Lung microvascular endothelial cell (primary cell): ENCODE data around the gene ANKFN1. TPM values are rescaled to one million over a fixed set of nuclear protein-coding genes. Genes with fewer than 3 reads are reported as not detected.

Experiments
- DNase-seq, 2 donors: peaks; one replicate each; pipeline versions ENCODE4 v3.0.0 to v3.0.0-alpha.2; 2010; ENCODE audit warnings: low read depth in 2 of 2
- total RNA-seq: library from RNA; depleted of rRNA; stranded (reverse); fragments of >200 nt; gene quantifications from 2 replicates; pipeline ENCODE4 v1.2.1, GENCODE V29; 2014

The ANKFN1 gene
- total RNA-seq, 1 donor from 2014 or later, result not detected

- DNase-seq, result no peak
Observed at GRCh38 chr17:56497132-56497531, 343.9 kb downstream of the ANKFN1 start.

DNA sequence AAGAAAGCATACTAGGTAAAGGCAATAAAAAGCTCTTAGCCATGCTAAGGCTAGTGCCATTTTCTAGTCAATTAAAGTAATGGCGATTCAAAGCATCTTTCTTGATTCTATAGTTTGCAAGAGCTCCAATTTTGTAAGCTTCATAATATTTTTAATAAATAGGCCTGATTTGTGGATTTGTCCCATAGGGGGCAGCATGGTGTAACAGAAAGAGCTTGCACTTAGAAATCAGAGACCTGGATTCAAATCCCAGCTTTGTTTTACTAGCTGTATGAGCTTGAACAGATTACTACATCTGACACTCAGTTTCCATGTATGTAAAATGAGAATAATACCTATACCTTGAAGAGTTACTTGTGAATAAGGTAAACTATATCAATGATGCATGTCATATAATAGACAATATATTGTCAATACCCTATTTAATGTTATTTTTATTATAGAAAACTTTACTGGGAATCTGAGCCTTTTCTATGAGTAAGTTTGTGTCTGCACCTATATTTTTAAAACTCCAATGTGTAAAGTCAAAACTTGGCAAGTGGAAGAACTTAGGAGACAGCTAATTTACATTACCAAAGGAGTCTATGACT lies 346.6 kb downstream of the ANKFN1 start:
- DNase-seq, result peak; percentile 58 to 70

DNA sequence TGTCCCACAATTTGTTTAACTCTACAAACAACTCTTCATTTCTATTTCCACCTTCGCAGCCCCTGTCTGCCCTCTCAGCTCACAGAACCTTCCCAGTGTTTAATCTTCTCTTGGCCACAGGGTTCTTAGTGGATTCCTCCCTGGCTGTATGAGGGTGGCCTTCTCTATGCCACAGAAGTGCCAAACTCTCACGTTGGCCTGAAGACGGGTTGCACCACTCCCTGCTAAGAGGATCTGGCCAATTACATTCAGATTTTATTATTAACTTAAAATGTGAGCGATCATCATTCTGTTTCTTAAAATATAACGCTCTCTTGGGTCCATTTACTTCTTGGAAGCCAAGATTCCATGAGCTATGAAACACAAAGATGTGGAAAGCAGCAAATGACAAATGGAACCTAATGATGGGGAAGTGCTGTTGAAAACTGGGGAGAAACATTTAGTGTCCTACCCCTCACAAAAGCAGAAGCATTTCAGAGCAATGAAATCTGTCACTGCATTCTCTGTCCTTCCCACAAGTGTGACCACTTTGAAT lies 348.9 kb downstream of the ANKFN1 start:
- no peak for DNase-seq

DNA sequence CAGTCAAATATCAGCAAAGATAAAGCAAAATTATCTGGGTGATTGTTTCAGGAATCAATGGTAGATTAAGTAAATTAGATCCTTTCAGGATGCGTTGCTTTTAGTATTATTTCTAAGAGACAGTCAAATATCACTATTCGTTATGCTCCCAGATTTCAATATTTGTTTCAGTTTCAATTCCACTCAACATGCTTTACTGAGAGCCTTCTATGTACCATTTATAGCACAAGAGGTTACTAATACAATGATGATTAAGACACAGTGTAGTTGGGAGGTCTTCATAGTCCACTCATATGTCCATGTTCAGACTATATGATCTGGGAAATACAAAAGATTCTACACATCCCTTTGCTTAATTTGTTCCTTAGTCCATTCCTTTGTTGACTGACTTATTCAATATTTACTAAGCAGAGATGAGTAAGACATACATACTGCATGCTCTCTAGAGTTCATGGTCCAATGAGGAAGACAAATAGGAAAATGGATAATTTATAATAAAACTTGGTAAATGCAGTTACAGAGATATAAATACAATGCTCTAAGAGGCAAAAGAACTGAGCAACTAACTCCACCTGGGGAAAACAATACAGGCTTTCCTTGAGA lies 352.0 kb downstream of the ANKFN1 start:
- DNase-seq, result no peak

GRCh38 chr17:56506349-56506748 lies 353.1 kb downstream of the ANKFN1 start:
- DNase-seq, result no peak

GRCh38 chr17:56510554-56511342 lies 357.5 kb downstream of the ANKFN1 start:
- no peak for DNase-seq

DNA sequence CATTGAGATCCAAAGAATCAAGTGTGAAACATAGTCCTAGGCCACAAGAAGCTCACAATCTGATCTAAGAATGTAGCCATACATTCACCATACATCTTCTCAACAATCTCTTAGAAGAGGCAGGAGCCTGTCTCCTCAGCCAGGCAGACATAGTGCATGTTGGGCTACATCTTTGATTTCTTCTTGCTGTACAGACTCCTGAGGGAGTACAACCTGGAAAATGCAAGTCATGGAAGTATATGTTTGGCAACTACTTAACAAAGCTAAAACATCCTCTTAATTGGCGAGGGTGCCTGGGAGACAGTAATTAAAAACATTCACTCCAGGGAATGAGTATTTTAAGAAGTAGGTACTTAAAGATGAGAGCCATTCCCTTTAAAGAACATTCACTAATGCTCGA lies 361.0 kb downstream of the ANKFN1 start:
- no peak for DNase-seq

DNA sequence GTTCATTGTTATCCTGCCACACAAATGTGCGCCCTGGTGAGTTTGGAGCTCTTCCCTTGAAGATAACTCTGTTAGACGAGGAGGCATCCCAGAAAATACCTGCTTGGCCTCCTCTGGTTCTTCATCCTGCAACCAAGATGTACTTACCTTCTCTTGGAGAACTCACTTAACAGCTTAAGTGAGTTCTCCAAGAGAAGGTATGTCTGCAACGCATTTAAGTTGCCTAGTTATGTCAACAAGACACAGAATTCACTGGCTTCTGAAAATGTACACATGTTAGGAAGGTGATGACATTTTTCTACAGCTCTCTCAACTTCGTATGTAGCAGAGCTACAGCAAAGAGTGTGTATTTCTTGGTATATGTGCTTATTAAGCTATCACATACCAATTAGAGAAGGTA lies 361.6 kb downstream of the ANKFN1 start:
- DNase-seq, result no peak

DNA sequence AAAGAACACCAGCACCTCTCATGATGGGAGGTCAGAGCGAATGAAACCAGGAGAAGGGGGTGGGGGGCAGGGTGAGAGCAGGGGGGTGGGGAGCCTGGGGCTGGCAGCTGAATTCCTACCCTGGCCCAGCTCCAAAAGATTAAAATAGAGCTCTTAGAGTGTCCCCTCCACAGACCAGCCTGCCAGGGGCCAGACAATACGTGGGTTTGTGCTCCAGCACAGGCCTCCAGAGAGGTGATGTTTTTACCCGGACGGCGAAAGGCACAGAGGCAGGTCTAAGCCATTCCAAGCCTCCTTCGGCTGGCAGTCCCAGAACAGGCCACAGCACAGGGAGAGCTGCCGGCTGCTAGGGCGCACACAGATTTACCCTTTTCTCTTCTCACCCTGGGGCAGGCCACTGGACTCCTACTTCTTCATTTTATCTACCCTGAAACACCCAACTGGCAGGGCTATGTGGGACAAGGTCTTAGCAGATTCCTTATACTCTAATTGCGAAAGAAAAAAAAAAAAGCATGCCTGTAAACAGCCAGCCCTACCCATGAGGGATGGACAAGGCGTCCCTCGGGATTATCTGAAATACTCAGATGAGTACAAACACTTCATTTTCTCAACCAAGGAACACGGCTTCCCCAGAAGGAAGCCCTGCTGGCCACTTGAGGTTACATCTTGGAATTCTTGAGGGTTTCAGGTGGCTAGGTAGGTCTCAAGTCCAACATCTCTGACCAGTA lies 368.3 kb downstream of the ANKFN1 start:
- no peak for DNase-seq

GRCh38 chr17:56523042-56523441 lies 369.8 kb downstream of the ANKFN1 start:
- DNase-seq, result no peak

GRCh38 chr17:56528696-56529095 lies 375.4 kb downstream of the ANKFN1 start:
- no peak for DNase-seq

- no peak for DNase-seq
Observed at GRCh38 chr17:56532926-56533325, 379.7 kb downstream of the ANKFN1 start.

- no peak for DNase-seq
Observed at GRCh38 chr17:56536766-56537165, 383.5 kb downstream of the ANKFN1 start.

GRCh38 chr17:56540836-56541235 lies 387.6 kb downstream of the ANKFN1 start:
- no peak for DNase-seq

DNA sequence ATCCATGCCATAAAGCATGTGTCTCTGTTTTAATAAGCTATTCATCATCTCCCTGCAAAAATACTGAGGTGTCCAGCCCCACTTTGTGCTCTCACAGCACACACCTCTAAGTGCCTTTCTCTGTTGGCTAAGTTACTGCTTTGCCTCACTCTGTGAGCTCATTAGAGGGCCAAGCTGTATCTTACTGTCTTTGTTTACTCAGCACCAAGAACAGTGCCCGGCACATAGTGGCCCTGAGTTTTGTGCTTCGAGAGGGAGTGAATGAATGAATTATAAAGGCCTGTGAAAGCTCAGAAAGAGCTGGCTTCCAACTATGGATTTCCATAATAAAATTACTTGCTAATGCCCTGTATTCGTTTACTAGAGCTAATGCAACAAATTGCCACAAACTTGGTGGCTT lies 390.0 kb downstream of the ANKFN1 start:
- DNase-seq, result no peak

DNA sequence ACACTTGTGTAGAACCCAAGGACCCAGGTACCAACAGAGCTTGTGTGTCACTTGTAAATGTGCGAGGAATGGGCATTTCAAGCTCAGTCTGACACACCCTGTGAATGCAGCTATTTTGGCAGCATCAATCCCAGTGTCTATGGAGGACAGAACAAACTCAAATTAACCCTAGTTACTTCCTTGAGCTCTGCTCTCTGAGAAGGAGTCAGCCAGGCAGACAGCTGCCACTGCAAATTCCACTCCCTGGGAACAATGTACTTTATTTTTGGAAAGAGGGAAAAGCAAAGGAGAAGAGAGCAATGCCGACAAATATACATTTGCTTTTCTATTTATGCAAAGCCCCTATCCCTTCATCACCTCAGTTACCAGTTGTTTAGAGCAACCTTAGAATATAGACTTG lies 391.8 kb downstream of the ANKFN1 start:
- DNase-seq, result no peak

GRCh38 chr17:56545930-56546329 lies 392.7 kb downstream of the ANKFN1 start:
- DNase-seq, result no peak

GRCh38 chr17:56548661-56549060 lies 395.4 kb downstream of the ANKFN1 start:
- DNase-seq, result no peak

- no peak for DNase-seq
Observed at GRCh38 chr17:56549501-56549900, 396.2 kb downstream of the ANKFN1 start.

GRCh38 chr17:56557682-56558081 lies 404.4 kb downstream of the ANKFN1 start:
- DNase-seq, result no peak

DNA sequence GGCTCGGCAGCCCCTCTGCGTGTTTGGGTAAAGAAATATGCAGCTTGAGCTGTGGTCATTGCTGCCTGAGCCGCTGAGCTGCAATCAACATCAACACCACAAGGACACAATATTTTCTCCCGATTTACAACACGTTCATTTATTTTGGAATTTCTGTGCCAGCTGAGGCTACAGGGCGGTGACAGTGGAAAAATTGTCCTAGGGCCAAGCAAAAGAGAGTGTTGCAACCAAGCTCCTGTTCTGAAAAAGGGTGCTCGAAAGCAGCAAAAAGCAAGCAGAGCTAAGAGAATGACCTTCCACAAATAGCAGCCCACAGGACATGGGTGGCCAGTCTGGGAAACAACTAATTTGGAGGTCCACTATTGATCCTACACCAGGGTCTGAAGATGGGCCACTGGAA lies 404.8 kb downstream of the ANKFN1 start:
- no peak for DNase-seq
